NCI-H1436 (cell line): ENCODE measurements around the gene INPP5E.
A peak's percentile ranks its signal among the peaks of the same experiment; 100 is the strongest.

ENCODE experiments used
- DNase-seq: peaks from one replicate; lab custom pipeline; 2025; lab: John Stamatoyannopoulos, UW

The INPP5E gene

GRCh38 chr9:136439481-136440408 lies at the start of gene INPP5E:
INPP5E (minus strand) TSS chr9:136439845; CDS start chr9:136439419, 426 bp downstream.
- DNase-seq = peak; percentile 61

- DNase-seq = peak; percentile 40
These were observed 48.9 kb upstream of the INPP5E start for GRCh38 chr9:136488247-136489214.

- no peak for DNase-seq
These were observed 48.0 kb upstream of the INPP5E start for GRCh38 chr9:136487672-136488071.

- DNase-seq = no peak
These were observed 47.4 kb upstream of the INPP5E start for GRCh38 chr9:136486823-136487620.

GRCh38 chr9:136486131-136486530 lies 46.5 kb upstream of the INPP5E start:
- DNase-seq = no peak

GRCh38 chr9:136485049-136486045 lies 45.7 kb upstream of the INPP5E start:
- DNase-seq = peak; percentile 69

- DNase-seq = no peak
These were observed 44.8 kb upstream of the INPP5E start for GRCh38 chr9:136484153-136485048.

- peak; percentile 87 for DNase-seq
These were observed 44.0 kb upstream of the INPP5E start for GRCh38 chr9:136483589-136484152.

GRCh38 chr9:136482793-136483588 lies 43.3 kb upstream of the INPP5E start, which contains the start of gene SEC16A:
SEC16A (minus strand) TSS chr9:136483040; CDS start chr9:136477615, 5,425 bp downstream.
- peak; percentile 100 for DNase-seq

GRCh38 chr9:136482046-136482792 lies 42.6 kb upstream of the INPP5E start:
- no peak for DNase-seq

- no peak for DNase-seq
These were observed 41.9 kb upstream of the INPP5E start for GRCh38 chr9:136481558-136481957.

- DNase-seq = no peak
These were observed 36.9 kb upstream of the INPP5E start for GRCh38 chr9:136476369-136477150.

GRCh38 chr9:136474974-136475865 lies 35.6 kb upstream of the INPP5E start:
- DNase-seq = no peak

- DNase-seq = no peak
These were observed 34.5 kb upstream of the INPP5E start for GRCh38 chr9:136474021-136474640.

- no peak for DNase-seq
These were observed 33.7 kb upstream of the INPP5E start for GRCh38 chr9:136473354-136473721.
